EH (cell line): ENCODE measurements around the gene DOCK1.
A peak's percentile ranks its signal among the peaks of the same experiment; 100 is the strongest.
"Not testable (repeated sequence)": the region's sequence is repeated elsewhere in the genome, so short reads cannot be mapped to it uniquely, and the experiment has no call there.

Source experiments
- DNase-seq: peaks from one replicate; pipeline ENCODE4 v3.0.0-alpha.2; 2015; ENCODE audit warnings: low read depth

The DOCK1 gene

GRCh38 chr10:127278001-127278400, 372.8 kb downstream of the DOCK1 start:
- DNase-seq, result peak; percentile 72

GRCh38 chr10:127279334-127279774, 374.1 kb downstream of the DOCK1 start:
- no peak for DNase-seq

- no peak for DNase-seq
These were observed 375.2 kb downstream of the DOCK1 start for GRCh38 chr10:127280446-127280845.

GRCh38 chr10:127283017-127283416, 377.8 kb downstream of the DOCK1 start:
- no peak for DNase-seq

GRCh38 chr10:127283576-127283975, 378.3 kb downstream of the DOCK1 start:
- no peak for DNase-seq

GRCh38 chr10:127290850-127291249, 385.6 kb downstream of the DOCK1 start:
- DNase-seq, result no peak

- no peak for DNase-seq
These were observed 386.1 kb downstream of the DOCK1 start for GRCh38 chr10:127291329-127291728.

GRCh38 chr10:127292888-127293287, 387.7 kb downstream of the DOCK1 start:
- DNase-seq, result no peak

- peak; percentile 31 for DNase-seq
These were observed 388.4 kb downstream of the DOCK1 start for GRCh38 chr10:127293640-127294039.

GRCh38 chr10:127296696-127297095, 391.5 kb downstream of the DOCK1 start:
- DNase-seq, result no peak

GRCh38 chr10:127298381-127298780, 393.2 kb downstream of the DOCK1 start:
- peak; percentile 52 for DNase-seq

- not testable (repeated sequence) for DNase-seq
These were observed 394.0 kb downstream of the DOCK1 start for GRCh38 chr10:127299192-127299591.

- DNase-seq, result no peak
These were observed 394.9 kb downstream of the DOCK1 start for GRCh38 chr10:127299956-127300689.

GRCh38 chr10:127300868-127301321, 395.7 kb downstream of the DOCK1 start:
- DNase-seq, result no peak

- DNase-seq, result no peak
These were observed 397.1 kb downstream of the DOCK1 start for GRCh38 chr10:127302343-127302742.

- no peak for DNase-seq
These were observed 397.9 kb downstream of the DOCK1 start for GRCh38 chr10:127303105-127303504.

GRCh38 chr10:127303746-127304145, 398.5 kb downstream of the DOCK1 start:
- no peak for DNase-seq

- no peak for DNase-seq
These were observed 401.3 kb downstream of the DOCK1 start for GRCh38 chr10:127306479-127306878.

- no peak for DNase-seq
These were observed 402.1 kb downstream of the DOCK1 start for GRCh38 chr10:127307338-127307737.

GRCh38 chr10:127308031-127308430, 402.8 kb downstream of the DOCK1 start:
- DNase-seq, result no peak

- DNase-seq, result peak; percentile 60
These were observed 404.4 kb downstream of the DOCK1 start for GRCh38 chr10:127309619-127310018.

- no peak for DNase-seq
These were observed 405.2 kb downstream of the DOCK1 start for GRCh38 chr10:127310430-127310829.

- peak; percentile 35 for DNase-seq
These were observed 405.7 kb downstream of the DOCK1 start for GRCh38 chr10:127310923-127311322.
